SK-N-SH (cell line): Measurements from ENCODE around the gene CYP8B1.

Experiments used
- CHD2 ChIP-seq: fragments of 150-350 bp; IDR thresholded peaks from 2 replicates; pipeline ENCODE4 v1.6.1; 2018; ENCODE audit warnings: low read length; ENCODE audit not compliant: partially characterized antibody
- ELF1 ChIP-seq: IDR thresholded peaks from 2 replicates; pipeline ENCODE4 v1.4.0; 2012
- GABPA ChIP-seq: IDR thresholded peaks from 2 replicates; pipeline ENCODE4 v1.4.0; 2012; ENCODE audit warnings: low read depth, mild to moderate bottlenecking
- JUND ChIP-seq: IDR thresholded peaks from 2 replicates; pipeline ENCODE4 v1.4.0; 2012
- POLR2AphosphoS5 ChIP-seq: IDR thresholded peaks from 2 replicates; pipeline ENCODE4 v1.6.1; 2012; ENCODE audit warnings: low read depth, low read length
- RFX5 ChIP-seq: IDR thresholded peaks from 2 replicates; pipeline ENCODE4 v1.6.1; 2012; ENCODE audit warnings: mild to moderate bottlenecking, improper control_type of control experiment, low read length
- TAF1 ChIP-seq: IDR thresholded peaks from 2 replicates; pipeline ENCODE4 v1.6.1; 2012; ENCODE audit warnings: low read depth, mild to moderate bottlenecking, low read length, moderate library complexity, borderline replicate concordance
- TEAD4 ChIP-seq: IDR thresholded peaks from 2 replicates; pipeline ENCODE4 v1.4.0; 2012; ENCODE audit warnings: mild to moderate bottlenecking, borderline replicate concordance; ENCODE audit not compliant: insufficient read depth
- TF ChIP-seq, protein P1 (sequence below): fragments of 200-600 bp; sonication (generic); IDR thresholded peaks from 2 replicates; pipeline ENCODE4 v1.6.1; 2017; ENCODE audit warnings: antibody characterized with exemption, mild to moderate bottlenecking, moderate library complexity
- TF ChIP-seq, protein P2 (sequence below): IDR thresholded peaks from 2 replicates; pipeline ENCODE4 v1.6.1; 2012; ENCODE audit warnings: mild to moderate bottlenecking, low read depth, low read length, moderate library complexity
- TF ChIP-seq, protein P3 (sequence below): IDR thresholded peaks from 2 replicates; pipeline ENCODE4; 2012
- TF ChIP-seq, protein P4 (sequence below): IDR thresholded peaks from 2 replicates; pipeline ENCODE4 v1.4.0; 2012; ENCODE audit warnings: low read depth

DNA sequence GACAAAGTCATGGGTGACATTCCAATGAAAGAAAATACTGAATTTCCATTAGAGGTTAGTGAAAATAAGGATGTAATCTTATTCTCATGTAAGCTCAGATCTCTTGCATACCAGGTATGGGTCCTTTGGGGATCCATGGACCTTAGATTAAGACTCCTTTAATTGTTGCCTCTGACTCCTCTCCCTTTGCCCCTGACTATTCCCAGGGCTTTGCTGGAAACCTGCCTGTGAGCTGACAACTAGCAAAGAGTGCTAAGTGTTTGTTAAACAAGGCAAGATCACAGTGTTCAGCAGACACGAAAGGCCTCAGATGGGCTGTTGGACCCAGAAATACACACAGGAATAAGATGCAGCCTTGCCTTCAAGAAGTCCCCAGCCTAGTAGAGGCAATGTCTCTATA, 34.3 kb downstream of the CYP8B1 start:
- TF ChIP-seq, protein P1, sequence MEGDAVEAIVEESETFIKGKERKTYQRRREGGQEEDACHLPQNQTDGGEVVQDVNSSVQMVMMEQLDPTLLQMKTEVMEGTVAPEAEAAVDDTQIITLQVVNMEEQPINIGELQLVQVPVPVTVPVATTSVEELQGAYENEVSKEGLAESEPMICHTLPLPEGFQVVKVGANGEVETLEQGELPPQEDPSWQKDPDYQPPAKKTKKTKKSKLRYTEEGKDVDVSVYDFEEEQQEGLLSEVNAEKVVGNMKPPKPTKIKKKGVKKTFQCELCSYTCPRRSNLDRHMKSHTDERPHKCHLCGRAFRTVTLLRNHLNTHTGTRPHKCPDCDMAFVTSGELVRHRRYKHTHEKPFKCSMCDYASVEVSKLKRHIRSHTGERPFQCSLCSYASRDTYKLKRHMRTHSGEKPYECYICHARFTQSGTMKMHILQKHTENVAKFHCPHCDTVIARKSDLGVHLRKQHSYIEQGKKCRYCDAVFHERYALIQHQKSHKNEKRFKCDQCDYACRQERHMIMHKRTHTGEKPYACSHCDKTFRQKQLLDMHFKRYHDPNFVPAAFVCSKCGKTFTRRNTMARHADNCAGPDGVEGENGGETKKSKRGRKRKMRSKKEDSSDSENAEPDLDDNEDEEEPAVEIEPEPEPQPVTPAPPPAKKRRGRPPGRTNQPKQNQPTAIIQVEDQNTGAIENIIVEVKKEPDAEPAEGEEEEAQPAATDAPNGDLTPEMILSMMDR, result no peak
- no peak for TF ChIP-seq TEAD4
- TF ChIP-seq, protein P2, sequence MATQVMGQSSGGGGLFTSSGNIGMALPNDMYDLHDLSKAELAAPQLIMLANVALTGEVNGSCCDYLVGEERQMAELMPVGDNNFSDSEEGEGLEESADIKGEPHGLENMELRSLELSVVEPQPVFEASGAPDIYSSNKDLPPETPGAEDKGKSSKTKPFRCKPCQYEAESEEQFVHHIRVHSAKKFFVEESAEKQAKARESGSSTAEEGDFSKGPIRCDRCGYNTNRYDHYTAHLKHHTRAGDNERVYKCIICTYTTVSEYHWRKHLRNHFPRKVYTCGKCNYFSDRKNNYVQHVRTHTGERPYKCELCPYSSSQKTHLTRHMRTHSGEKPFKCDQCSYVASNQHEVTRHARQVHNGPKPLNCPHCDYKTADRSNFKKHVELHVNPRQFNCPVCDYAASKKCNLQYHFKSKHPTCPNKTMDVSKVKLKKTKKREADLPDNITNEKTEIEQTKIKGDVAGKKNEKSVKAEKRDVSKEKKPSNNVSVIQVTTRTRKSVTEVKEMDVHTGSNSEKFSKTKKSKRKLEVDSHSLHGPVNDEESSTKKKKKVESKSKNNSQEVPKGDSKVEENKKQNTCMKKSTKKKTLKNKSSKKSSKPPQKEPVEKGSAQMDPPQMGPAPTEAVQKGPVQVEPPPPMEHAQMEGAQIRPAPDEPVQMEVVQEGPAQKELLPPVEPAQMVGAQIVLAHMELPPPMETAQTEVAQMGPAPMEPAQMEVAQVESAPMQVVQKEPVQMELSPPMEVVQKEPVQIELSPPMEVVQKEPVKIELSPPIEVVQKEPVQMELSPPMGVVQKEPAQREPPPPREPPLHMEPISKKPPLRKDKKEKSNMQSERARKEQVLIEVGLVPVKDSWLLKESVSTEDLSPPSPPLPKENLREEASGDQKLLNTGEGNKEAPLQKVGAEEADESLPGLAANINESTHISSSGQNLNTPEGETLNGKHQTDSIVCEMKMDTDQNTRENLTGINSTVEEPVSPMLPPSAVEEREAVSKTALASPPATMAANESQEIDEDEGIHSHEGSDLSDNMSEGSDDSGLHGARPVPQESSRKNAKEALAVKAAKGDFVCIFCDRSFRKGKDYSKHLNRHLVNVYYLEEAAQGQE, result no peak
- TF ChIP-seq ELF1, result no peak
- TF ChIP-seq GABPA, result no peak
- no peak for TF ChIP-seq JUND
- TF ChIP-seq POLR2AphosphoS5, result no peak
- no peak for TF ChIP-seq TAF1
- no peak for TF ChIP-seq RFX5
- TF ChIP-seq, protein P3, sequence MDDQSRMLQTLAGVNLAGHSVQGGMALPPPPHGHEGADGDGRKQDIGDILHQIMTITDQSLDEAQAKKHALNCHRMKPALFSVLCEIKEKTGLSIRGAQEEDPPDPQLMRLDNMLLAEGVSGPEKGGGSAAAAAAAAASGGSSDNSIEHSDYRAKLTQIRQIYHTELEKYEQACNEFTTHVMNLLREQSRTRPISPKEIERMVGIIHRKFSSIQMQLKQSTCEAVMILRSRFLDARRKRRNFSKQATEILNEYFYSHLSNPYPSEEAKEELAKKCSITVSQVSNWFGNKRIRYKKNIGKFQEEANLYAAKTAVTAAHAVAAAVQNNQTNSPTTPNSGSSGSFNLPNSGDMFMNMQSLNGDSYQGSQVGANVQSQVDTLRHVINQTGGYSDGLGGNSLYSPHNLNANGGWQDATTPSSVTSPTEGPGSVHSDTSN, result no peak
- TF ChIP-seq, protein P4, sequence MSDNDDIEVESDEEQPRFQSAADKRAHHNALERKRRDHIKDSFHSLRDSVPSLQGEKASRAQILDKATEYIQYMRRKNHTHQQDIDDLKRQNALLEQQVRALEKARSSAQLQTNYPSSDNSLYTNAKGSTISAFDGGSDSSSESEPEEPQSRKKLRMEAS, result no peak
- TF ChIP-seq CHD2, result no peak
